GM23338 (cell line): ENCODE data around the gene ATG16L2.

ENCODE experiments used
- CTCF ChIP-seq, 2 experiments: fragments of 200-600 bp in 1 of 2; sonication (generic) in 1 of 2; conservative IDR thresholded peaks; 2 replicates each; pipeline versions ENCODE4 v1.5.1 to v1.6.1; 2016 to 2017; ENCODE audit warnings: antibody characterized with exemption in 2 of 2, low read depth in 2 of 2, mild to moderate bottlenecking in 2 of 2, moderate library complexity in 1 of 2
- EZH2 ChIP-seq: fragments of 200-600 bp; sonication (generic); IDR thresholded peaks from one replicate; pipeline ENCODE4 v1.8.0; 2017; ENCODE audit warnings: antibody characterized with exemption, mild to moderate bottlenecking, low read depth; ENCODE audit not compliant: unreplicated experiment
- EZH2phosphoT487 ChIP-seq: fragments of 200-600 bp; sonication (generic); IDR thresholded peaks from one replicate; pipeline ENCODE4 v1.8.1; 2018; ENCODE audit warnings: antibody characterized with exemption; ENCODE audit not compliant: unreplicated experiment
- JUNB ChIP-seq: IDR thresholded peaks from one replicate; pipeline ENCODE4 v1.6.1; 2016; ENCODE audit warnings: antibody characterized with exemption; ENCODE audit not compliant: unreplicated experiment
- POLR2AphosphoS5 ChIP-seq: IDR thresholded peaks from 2 replicates; pipeline ENCODE4 v1.6.1; 2016; ENCODE audit warnings: antibody characterized with exemption, low read depth
- STAT1 ChIP-seq: IDR thresholded peaks from one replicate; pipeline ENCODE4 v1.6.1; 2016; ENCODE audit warnings: antibody characterized with exemption; ENCODE audit not compliant: unreplicated experiment
- TF ChIP-seq, protein P1 (sequence below): IDR thresholded peaks from 2 replicates; pipeline ENCODE4 v1.6.1; 2016; ENCODE audit warnings: antibody characterized with exemption
- TF ChIP-seq, protein P2 (sequence below): IDR thresholded peaks from one replicate; pipeline ENCODE4 v1.6.1; 2018; ENCODE audit warnings: antibody characterized with exemption; ENCODE audit not compliant: unreplicated experiment

- TF ChIP-seq POLR2AphosphoS5 (no peak), EZH2phosphoT487 (no peak), CTCF (conservative IDR thresholded peaks at IDR 0.05; ENCODE audit: low read depth in 2 of 2) (no peak), JUNB (no peak), EZH2 (no peak), STAT1 (no peak)
- TF ChIP-seq, protein P1, sequence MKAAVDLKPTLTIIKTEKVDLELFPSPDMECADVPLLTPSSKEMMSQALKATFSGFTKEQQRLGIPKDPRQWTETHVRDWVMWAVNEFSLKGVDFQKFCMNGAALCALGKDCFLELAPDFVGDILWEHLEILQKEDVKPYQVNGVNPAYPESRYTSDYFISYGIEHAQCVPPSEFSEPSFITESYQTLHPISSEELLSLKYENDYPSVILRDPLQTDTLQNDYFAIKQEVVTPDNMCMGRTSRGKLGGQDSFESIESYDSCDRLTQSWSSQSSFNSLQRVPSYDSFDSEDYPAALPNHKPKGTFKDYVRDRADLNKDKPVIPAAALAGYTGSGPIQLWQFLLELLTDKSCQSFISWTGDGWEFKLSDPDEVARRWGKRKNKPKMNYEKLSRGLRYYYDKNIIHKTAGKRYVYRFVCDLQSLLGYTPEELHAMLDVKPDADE: no peak
- TF ChIP-seq, protein P2, sequence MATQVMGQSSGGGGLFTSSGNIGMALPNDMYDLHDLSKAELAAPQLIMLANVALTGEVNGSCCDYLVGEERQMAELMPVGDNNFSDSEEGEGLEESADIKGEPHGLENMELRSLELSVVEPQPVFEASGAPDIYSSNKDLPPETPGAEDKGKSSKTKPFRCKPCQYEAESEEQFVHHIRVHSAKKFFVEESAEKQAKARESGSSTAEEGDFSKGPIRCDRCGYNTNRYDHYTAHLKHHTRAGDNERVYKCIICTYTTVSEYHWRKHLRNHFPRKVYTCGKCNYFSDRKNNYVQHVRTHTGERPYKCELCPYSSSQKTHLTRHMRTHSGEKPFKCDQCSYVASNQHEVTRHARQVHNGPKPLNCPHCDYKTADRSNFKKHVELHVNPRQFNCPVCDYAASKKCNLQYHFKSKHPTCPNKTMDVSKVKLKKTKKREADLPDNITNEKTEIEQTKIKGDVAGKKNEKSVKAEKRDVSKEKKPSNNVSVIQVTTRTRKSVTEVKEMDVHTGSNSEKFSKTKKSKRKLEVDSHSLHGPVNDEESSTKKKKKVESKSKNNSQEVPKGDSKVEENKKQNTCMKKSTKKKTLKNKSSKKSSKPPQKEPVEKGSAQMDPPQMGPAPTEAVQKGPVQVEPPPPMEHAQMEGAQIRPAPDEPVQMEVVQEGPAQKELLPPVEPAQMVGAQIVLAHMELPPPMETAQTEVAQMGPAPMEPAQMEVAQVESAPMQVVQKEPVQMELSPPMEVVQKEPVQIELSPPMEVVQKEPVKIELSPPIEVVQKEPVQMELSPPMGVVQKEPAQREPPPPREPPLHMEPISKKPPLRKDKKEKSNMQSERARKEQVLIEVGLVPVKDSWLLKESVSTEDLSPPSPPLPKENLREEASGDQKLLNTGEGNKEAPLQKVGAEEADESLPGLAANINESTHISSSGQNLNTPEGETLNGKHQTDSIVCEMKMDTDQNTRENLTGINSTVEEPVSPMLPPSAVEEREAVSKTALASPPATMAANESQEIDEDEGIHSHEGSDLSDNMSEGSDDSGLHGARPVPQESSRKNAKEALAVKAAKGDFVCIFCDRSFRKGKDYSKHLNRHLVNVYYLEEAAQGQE: no peak
Measured at GRCh38 chr11:72820439-72821139, 6.4 kb downstream of the ATG16L2 start.
